ENCODE data around the gene MIS18A.

MIS18A gene, protein sequence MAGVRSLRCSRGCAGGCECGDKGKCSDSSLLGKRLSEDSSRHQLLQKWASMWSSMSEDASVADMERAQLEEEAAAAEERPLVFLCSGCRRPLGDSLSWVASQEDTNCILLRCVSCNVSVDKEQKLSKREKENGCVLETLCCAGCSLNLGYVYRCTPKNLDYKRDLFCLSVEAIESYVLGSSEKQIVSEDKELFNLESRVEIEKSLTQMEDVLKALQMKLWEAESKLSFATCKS

DNA sequence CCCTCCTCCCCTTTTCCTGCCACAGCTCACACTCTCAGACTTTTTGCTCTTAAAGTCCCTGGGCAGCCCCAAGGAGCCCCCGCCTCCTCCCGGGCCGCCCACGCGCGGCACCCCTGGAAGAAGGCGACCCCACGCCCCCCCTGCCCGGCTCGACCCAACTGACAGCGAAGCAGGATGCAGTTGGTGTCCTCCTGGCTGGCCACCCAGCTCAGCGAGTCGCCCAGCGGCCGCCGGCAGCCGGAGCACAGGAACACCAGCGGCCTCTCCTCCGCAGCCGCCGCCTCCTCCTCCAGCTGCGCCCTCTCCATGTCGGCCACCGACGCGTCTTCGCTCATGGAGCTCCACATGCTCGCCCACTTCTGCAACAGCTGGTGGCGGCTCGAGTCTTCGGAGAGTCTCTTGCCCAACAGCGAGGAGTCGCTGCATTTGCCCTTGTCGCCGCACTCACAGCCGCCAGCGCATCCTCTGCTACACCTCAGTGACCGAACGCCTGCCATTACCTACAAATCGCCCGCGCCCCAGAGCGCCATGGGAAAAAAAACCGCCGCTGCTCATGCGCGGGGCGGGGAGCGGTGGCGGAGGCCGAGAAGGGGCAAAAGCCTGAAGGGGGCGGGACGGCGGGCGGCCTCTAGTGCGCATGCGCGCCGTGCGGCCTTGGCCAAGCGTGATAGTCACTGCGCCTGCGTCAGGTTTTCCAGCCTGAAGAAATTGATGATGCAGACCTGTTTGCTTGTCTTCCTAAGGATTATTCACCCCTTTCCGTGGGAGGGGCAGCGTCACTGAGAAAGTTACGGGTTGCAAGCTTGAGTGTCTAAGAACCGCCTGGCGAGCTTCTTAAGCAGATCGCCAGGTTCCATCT lies at the start of gene MIS18A:
TSS of gene MIS18A (minus strand) at position 532 of the 859 bp plus-strand sequence. CDS start at position 497, 35 bp downstream.
- H3K27ac ChIP-seq = peak within 1 kb of the TSS; percentile 85
- TF ChIP-seq, protein P1, sequence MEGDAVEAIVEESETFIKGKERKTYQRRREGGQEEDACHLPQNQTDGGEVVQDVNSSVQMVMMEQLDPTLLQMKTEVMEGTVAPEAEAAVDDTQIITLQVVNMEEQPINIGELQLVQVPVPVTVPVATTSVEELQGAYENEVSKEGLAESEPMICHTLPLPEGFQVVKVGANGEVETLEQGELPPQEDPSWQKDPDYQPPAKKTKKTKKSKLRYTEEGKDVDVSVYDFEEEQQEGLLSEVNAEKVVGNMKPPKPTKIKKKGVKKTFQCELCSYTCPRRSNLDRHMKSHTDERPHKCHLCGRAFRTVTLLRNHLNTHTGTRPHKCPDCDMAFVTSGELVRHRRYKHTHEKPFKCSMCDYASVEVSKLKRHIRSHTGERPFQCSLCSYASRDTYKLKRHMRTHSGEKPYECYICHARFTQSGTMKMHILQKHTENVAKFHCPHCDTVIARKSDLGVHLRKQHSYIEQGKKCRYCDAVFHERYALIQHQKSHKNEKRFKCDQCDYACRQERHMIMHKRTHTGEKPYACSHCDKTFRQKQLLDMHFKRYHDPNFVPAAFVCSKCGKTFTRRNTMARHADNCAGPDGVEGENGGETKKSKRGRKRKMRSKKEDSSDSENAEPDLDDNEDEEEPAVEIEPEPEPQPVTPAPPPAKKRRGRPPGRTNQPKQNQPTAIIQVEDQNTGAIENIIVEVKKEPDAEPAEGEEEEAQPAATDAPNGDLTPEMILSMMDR (conservative IDR thresholded peaks at IDR 0.05) = peak; percentile 9

DNA sequence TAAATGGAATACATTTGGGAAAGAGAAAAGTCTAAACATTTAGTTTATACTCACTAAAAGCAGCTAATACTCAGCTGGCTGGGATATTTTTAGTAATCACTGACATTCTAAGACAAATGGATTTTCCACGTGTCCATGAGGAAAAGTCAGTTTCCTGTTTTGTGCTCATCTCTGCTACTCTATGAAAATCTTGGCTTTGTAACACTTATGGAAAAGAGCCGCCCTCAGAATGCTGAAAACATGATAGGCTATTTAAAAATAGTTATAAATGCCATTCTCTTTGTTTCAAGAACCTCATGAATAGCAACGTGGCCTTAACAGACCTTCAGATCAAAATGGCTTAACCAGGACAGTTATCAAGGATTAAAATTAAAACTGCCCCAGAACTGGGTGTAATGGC lies 49.7 kb upstream of the MIS18A start:
- no peak overlapping the region for H3K27ac ChIP-seq
- TF ChIP-seq, protein P1 (conservative IDR thresholded peaks at IDR 0.05) = no peak

DNA sequence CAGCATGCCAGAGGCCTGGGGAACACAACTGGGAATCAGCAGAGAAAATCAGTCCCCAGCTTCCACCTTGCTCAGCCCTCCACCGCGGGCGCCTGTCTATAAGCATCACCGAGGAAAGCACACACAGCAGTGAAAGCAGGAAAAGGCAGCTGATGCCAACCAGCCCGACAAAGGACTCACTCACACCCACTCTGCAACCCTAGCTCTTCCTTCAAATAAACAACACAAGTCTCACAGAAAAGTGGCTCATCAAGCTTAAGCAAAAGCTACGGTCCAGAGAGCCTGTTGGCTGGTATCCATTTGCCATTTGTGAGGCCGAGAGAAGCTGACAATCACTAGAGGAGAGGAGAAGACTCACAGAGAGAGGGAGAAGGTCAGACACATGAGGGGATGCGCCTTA lies 46.9 kb upstream of the MIS18A start:
- TF ChIP-seq, protein P1 (conservative IDR thresholded peaks at IDR 0.05) = no peak
- H3K27ac ChIP-seq = peak overlapping the region; percentile 6

DNA sequence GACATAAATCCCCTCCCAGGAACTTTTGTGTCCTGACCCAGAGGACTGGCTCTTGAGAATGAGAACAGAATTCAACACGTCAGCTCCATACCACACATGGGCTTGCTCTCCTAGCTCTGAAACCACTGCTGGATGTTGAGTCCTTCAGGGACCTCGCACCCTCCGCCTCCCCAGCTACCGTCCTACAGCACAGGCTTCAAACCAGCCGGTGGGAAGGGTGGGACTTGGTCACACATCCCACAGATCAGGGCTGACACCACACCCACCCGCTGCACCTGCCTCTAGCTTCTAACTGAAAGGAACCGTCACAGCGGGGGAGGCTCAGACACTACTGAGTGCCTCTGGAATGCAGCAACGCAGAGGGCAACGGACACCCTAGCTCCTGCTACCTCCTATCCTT lies 43.8 kb upstream of the MIS18A start:
- TF ChIP-seq, protein P1 (conservative IDR thresholded peaks at IDR 0.05) = no peak
- H3K27ac ChIP-seq = no peak overlapping the region

DNA sequence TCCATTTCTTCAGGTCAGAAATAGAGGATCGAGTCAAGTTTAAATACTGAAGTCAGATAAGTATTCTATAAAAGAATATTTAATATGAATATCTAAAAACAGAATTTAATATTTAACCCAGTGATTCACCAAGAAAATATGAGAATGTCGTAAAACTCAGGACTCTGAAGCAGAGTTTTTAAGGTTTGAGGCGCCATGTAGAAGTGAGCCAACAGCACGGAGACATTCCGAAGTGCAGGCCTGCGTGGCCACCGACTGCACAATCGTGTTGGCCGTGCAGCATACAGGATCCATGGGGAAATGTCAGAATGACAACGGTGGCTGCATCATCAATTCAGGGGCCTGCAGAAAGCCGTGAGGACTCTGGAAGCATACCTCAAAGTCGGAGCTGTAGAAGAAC lies 43.3 kb upstream of the MIS18A start:
- H3K27ac ChIP-seq = no peak overlapping the region
- TF ChIP-seq, protein P1 (conservative IDR thresholded peaks at IDR 0.05) = no peak

DNA sequence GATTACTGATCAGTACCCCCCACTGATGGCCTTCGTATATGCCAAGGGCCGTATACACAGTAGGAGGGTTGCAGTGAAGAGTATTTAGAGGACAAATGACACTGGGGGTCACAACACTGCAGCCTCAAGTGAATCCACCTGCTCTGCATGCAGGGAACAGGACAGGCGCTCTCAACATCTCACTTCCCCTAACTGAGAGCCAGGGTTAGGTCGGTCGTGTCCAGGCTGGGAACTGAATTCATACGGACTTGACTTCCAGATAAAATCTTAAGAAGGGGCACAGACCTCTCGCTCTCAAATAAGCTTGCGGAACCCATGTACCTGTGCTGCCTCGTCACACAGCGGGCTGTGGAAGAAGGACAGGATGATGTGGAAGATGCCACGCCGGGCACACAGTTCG lies 42.6 kb upstream of the MIS18A start:
- TF ChIP-seq, protein P1 (conservative IDR thresholded peaks at IDR 0.05) = no peak
- H3K27ac ChIP-seq = no peak overlapping the region

DNA sequence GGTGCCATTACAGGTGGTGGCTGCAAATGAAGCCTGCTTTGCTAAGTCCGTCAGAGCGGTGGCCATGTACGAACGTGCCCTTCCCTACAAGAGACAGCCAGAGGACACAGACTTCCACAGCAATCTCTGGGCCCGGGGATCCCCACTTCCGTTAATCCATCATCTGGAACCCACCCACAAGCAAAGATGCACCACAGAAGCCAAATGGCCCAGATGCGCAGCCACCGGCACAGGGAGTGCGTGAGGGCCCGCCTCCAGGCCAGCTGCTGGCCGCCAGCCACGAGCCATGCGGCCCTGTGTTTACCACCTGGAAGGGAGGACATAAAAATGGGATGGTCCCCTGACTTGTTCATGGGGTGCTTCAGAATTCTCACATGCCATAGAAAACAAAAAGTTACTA lies 41.9 kb upstream of the MIS18A start:
- no peak overlapping the region for H3K27ac ChIP-seq
- TF ChIP-seq, protein P1 (conservative IDR thresholded peaks at IDR 0.05) = no peak
